ENCODE measurements around the gene BABAM2.
"Not testable (repeated sequence)": the region's sequence is repeated elsewhere in the genome, so short reads cannot be mapped to it uniquely, and the experiment has no call there.

Gene BABAM2

DNA sequence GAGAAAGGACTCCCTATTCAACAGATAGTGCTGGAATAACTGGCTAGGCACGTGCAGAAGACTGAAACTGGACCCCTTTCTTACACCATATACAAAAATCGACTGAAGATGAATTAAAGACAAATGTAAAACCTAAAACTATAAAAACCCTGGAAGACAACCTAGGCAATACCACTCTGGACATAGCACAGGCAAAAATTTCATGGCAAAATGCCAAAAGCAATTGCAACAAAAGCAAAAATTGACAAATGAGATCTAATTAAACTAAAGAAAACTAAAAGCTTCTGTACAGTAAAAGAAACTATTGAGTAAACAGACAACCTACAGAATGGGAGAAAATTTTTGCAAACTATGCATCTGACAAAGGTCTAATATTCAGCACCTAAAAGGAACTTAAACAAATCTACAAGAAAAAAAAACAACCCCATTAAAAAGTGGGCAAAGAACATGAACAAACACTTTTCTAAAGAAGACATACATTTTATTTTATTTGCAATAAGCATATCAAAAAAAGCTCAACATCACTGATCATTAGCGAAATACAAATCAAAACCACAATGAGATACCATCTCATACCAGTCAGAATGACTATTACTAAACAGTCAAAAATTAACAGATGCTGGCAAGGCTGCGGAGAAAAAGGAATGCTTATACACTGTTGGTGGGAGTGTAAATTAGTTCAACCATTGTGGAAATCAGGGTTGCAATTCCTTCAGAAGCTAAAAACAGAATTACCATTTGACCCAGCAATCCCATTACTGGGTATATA lies 8.5 kb upstream of the BABAM2 start:
- DNase-seq, result not testable (repeated sequence)

DNA sequence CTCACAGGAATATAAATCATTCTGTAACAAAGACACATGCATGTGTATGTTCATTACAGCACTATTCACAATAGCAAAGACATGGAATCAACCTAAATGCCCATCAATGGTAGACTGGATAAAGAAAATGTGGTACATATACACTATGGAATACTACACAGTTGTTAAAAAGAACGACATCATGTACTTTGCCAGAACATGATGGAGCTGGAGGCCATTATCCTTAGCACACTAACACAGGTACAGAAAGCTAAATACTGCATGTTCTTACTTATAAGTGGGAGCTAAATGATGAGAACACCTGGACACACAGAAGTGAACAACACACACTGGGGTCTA lies 8.0 kb upstream of the BABAM2 start:
- not testable (repeated sequence) for DNase-seq

DNA sequence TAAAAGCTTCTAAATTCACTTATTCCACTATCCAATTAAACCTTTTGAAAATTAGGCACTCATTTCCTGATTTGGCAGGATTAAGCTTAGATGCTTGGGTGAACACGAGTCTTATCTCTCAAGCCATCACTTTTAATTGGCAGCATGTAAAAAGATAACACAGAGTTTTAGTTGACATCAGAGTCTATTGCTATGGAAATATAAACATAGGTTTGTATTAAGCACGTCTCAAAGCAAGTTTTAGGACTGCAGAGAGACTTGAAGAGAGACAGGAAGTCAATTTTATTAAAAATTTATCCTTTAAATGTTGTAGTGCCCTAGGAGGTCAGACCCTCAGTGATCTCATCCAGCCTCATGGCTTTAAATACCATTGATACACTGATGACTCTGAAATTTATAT lies 5.9 kb upstream of the BABAM2 start:
- DNase-seq, result no peak

DNA sequence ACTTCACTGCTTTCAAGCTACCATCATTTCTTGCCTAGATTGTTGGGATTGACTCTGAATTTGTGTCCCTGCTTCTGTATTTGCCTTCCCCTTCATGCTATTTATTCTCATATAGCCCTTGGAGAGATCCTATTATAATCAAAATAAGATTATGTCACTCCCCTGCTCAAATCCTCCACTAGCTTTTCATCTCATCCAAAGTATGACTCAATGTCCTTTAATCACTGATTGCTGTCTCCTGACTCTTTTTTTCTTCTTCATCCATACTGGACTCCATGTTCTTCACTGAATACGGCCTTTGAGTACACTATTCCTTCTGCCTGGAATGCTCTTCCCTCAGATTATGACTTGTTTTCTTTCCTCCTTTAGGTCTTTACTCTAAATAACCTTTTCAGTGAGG lies 5.3 kb upstream of the BABAM2 start:
- DNase-seq, result no peak

DNA sequence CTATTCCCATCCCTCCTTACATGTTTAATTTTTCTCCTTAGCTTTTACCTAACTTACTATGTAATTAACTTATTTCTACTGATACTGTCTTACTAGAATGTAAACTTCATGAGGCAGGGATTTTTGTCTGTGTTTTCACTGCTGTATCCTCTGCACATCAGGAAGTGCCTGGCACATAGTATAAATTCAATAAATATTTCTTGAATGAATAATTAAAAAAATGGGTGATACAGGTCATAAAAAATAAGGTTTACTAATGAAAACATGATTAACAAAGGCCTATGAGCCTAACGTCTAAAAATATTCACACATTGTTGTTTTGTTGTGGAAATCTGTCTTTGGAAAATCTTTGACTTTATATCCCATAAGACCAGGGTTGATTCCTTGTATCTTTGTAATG lies 4.9 kb upstream of the BABAM2 start:
- no peak for DNase-seq

DNA sequence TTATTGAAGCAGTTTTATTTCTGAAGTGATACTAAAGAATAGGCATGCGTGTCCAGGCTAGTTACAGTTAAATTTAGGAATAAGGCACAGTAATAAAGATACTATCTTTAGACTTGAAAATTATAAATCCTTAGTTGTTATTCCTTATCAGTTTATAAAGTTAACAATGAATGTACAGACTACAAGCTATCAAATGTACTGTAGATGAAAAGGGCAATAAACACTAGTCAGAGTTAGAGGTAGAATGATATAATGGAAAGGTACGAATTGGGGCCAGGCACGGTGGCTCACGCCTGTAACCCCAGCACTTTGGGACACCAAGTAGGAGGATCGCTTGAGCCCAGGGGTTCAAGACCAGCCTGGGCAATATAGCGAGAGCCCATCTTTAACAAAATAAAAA lies 4.2 kb upstream of the BABAM2 start:
- DNase-seq, result no peak

DNA sequence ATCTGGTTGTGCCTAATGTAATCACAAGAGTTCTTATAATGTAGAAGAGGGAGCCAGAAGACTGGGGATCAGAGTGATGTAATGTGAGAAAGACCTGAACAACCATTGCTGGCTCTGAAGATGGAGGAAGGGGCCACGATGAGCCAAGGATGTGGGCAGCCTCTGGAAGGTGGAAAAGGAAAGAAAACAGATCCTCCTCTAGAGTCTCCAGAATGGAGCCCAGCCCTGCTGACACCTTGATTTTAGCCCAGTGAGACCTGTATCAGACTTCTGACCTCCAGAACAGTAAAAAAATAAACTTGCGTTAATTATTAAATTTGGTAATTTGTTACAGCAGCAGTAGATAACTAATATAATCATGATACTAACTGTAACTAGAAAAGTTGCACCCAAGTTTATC lies 3.4 kb upstream of the BABAM2 start:
- DNase-seq, result no peak

DNA sequence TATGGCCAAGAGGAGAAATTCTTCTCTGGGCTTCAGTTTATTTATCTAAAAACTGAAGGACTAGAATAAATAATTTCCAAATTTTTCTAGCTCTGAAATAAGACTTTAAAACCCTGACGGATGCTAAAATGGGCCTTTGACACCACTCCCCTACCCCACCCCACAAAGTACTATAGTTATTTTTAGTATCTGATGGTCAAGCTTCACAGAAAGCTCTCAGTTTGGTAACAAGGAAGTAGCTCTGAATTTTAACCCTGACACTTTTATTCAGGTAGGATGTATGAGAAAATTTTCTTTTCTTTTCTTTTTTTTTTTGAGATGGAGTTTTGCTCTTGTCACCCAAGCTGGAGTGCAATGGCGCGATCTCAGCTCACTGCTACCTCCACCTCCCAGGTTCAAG lies 2.7 kb upstream of the BABAM2 start:
- no peak for DNase-seq

DNA sequence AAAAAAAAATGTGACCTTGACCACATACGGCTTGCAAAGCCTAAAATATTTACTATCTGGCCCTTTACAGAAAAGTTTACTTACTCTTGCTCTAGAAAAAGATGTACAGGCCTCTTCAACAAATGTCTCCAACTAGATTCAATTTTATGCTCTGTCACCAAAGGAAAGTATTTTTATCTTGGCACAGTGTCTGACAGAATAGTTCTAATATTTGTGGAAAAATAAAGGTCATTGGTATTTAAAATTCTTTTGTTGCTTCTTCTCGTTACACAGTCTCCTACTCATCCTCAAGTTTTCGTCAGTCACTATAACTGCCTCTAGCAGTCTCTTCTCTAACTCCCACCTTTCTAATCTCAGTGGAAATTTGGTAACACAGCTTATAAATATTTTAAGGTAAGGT lies 1.7 kb upstream of the BABAM2 start:
- no peak for DNase-seq

DNA sequence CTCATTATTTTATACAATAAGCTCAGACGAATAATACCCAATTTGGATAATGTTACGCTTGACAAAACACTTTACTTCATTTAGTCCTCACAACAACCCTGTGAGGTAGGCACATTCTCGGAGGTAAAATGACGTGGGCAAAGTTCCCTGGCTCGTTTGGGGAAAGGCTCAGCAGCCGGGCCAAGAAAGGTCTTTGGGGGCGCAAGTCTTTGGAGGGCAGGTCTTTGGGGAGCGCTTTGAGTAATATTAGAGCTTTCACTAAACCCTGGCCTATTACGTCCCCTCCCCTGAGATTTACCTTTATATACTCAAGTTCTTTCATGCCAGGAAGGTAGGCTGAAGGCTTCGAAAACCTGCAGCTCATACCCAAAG lies 769 bp upstream of the BABAM2 start:
- DNase-seq, result no peak

DNA sequence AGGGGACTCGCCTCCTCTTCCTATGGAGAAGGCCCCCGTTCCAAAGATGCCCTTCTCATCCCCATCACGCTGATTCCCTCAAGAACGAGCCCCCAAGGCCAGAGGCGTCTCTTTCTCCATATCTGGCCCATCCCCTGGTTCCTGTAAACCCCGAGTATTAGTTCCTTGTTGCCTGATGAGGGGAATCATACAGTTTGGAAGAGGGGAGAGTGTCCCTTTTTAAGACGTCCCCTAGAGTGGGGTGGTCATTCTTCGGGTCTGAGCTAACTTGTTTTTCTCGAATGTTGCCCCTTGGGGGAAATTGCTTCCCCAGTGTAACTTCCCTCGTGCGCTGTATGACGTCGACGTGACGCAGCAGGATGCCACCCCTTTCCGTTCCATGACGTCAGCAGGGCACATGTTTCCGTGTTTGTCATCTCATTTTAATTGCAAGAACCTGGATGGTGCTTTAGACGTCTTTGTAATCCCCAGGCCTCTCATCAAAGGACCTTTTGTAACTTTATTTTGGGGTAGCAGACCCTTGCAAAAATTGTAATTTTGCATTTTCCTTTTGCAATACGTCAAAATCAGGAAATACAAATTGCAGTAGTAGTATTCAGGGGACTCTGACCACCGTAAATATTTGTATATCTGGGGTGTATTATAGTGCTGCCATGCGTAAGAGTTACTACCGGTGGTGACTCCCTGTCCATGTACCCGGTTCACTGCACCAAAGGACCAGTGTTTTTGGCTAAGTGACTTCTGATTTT lies 569 bp downstream of the BABAM2 start:
- DNase-seq, result peak; percentile 76

DNA sequence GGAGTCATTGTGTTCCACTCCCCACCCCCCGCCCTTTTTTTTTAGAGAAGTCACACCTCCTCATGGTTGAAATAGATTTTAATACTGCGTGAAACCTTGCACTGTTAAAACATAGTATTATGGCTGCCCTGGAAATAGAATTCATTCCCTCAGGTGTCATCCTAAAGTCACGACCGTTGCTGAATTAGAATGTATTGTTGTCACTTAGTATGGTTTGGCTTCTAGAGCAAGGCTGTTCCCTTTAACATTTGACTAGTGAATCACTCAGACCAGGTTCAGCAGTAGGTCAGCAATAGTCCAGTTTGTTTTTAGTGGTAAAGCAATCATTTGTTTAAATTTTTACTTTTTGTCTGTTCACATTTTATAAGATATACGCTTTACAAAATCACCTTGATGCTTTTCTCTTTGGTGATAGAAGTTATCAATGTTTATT lies 1.2 kb downstream of the BABAM2 start:
- no peak for DNase-seq

DNA sequence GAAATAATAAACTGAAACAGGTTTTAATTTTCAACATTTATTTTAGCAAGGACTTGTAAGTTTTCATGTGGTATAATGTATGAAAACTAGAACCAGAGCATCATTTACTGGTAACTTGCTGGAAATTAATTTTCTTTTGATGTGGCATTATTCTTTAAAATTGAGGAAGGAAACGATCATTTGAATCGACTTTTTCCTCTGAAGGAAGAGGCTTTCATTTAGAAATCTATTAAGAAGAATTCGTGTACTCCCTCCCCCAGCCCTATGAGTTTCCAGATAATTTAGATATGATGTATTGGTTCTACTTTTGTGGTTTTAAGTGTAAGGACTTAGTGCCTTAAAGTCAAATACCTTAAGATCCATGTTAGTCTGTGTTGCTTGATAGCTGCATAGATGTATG lies 2.5 kb downstream of the BABAM2 start:
- DNase-seq, result no peak

DNA sequence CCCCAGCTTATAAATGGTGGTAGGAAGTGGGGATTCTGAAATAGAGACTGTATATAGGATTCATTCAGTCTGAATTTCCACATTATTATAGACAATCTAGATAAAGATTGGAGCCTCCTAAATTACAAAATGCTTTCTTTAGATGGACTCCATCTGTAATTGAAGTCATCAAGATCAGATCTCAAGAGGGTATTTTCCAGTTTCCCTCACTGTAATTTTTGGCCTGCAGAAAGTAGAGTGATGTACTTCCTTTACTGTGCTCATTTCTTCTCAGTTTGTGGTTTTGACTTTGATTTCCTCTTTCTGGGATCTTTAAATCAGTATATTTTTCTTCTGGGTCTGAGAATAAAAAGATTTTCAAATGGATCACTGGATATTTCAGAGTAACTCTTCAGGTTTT lies 7.2 kb downstream of the BABAM2 start:
- DNase-seq, result no peak

DNA sequence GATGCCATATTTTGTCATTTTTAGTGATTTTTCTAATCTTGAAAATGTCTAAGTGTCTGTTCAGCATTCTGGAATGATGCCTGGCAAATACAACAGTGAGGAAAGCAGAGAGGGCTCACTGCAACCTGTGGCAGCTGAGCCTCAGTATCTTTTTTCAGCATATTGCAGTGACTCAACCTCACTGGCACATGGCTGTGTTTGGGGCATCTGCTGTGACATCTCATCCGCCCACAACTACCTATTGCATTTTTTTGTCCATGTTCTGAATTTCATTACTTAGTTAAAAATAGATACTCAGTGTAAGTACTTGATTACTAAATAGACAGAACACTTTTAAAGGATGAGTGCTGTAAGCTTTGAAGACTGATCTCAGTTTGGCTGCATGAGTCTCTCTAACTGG lies 10.7 kb downstream of the BABAM2 start:
- peak; percentile 25 for DNase-seq

DNA sequence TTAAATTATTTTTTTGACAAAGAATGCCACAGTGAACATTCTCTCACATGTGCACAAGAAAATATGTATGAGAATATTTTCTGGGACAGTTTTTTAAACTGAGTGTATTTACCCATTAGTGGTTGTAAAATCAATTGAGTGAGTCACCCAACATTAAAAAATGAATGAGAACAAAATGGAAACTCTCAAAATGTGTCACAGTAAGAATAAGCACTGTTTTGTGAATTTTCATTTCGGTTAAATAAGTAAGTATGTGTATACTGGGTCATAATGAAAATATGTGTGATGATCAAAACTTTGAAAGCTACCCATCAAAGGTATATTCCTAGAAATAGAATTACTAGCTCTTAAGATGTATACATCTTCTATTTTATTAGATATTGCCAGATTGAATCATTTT lies 11.6 kb downstream of the BABAM2 start:
- no peak for DNase-seq

DNA sequence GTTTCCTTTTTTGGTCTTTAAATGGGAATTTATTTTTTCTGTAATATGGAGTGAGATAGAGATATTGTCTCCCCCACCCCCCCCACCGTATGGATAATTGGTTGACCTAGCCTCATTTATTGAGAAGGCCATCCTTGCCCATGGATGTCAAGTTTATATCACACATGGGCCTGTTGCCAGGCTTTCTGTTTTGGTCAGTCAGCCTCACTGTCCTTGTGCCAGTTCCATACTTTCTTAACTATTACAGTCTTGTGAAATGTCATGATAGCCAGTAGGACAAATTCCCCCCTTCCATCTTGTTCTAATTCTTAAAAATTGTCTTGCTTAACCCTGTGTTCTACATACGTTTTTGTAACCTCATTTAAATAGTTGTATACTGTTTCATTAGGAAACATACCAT lies 12.5 kb downstream of the BABAM2 start:
- no peak for DNase-seq

DNA sequence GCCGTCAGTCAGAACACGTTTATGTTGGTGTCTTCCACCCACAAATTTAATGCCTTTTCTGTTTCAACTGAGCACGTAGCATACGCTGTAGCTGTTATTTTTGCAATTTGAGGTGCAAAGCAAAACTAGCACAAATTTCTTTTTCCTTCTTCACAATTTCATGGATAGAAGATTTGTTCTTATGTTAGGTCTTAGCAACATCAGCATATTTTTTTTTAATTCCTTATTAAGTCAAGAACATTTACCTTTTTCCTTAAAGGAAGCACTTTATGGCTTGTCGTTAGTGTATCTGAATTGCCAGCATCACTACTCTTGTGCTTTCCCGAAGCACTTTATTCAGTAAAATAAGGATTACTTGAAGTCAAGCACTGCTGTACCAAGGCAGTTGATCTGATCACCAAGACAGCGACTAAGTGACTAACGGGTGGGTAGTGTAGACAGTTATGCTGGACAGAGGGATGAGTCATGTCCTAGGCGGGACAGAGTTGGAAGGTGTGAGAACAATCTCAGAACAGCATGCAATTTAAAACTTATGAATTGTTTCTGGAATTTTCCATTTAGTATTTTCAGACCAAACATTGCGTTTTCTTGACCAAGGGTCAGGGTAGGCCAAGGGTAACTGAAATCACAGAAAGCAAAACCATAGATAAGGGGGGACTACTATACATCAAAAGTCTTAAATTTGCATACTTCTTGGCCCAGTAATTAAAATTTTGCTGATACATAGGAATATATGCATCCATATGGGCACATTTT lies 13.3 kb downstream of the BABAM2 start:
- DNase-seq, result no peak

DNA sequence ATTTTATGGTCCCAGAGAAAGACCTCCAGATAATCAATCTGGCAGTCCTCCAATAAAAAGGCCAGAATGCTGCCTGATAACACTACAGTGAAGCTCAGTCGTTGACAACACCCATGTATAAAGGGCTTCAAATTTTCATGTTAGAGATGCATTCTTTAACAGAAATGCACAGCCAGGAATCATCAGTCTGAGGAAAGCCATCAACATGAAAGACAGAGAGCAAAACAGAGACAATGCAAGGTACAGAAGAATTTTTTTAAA lies 13.8 kb downstream of the BABAM2 start:
- DNase-seq, result no peak

DNA sequence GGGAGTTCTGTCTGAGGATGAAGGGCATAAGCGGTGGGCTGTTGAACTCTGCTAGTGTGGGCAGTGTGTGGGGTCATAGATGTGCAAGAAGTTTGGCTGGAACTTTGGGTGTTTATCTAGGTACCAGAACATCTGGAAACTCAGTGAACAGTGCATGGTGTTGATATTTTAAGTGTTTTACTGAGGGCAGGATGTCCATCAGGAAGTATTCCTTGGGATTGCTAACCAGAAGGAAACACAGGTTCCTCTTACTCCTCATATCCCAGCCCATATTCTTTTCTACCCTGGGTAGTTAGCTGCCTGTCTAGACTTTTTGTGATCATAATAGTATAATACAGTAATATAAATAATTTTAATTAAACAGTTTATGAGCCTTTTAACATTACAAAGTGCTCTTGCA lies 15.5 kb downstream of the BABAM2 start:
- DNase-seq, result no peak

DNA sequence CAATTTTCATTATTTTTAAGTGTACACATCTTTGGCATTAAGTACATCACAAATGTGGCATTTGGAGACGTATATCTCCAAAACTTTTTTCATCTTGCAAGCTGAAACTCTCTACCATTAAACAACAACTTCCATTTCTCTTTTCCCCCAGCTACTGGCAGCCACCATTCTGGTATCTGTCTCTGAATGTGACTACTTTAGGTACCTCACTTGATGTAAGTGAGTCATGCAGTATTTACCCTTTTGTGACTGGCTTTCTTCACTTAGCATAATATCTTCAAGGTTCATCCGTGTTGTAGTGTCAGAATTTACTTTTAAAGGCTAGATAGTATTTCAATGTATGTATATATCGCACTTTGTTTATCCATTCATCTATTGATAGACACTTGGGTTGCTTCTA lies 17.0 kb downstream of the BABAM2 start:
- no peak for DNase-seq

DNA sequence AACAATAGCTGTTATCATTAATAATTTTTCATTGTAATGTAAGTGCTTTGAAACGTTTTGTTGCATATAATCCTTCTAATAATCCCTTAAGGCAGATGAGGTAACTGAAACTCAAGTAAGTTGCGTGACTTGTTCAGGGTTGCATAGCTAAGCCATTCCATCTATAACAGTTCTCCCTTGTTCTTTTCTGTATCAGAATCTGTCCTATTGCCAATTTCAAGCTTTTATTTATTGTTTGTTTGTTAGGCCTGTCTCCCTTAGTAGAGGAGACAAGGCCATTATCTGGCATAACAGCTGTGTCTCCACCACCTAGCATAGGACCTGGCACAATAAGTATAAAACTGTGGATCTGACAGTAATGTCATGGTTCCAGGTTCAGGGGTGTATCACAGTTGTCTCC lies 19.4 kb downstream of the BABAM2 start:
- no peak for DNase-seq

DNA sequence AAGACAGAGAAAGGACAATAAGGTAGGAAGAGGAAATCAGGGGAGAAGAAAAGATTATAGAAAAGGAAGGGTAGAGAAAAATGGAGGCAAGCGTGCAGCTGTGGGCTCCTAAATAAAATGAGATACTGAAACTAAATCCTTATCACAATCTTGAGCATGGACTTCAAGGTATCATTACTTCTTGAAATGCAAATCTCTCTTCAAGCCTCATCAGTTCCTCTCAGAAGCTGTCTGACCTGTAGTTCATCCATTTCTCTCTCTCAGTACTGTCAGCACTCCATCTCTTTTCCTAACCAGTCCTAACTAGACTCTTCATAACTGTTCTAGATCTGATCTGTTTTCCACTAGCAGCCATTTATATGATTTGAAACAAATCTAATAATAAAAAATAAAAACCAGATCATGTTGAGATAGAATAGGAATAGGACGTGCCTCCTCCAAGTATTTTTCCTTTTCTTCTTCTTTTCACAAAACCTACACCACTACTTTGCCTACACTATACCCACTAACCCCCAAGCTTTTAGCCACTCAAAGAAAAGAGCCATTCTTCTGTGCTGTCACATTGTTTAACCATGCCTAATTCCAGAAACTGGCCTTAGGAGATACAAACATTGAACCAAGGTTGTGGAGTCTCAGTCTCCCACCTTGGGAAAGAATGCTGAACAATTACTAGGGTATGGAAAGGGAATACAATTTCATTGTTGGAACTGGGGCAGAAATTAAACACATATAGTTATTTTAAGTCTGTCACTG lies 21.1 kb downstream of the BABAM2 start:
- no peak for DNase-seq

DNA sequence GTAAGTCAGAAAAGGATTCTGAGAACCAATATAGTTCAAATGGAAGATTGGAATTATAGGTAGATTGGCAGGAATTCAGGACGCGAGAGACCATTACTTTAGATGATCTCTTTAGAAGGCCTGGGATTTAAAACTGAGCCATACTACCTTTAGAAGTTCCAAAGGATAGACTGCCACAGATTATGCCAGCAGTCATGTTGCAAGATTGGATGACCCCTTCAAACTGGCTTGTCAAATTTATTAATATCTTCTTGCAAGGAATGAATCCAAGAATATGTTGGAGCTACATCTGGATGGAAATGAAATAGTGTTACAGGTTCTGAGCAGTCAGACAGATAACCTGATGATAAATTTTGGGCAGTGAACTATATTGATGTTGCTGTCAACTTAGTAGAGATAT lies 22.0 kb downstream of the BABAM2 start:
- no peak for DNase-seq

Data from stimulated activated CD4-positive, alpha-beta T cell treated with anti-CD3 and anti-CD28 coated beads, Interleukin-12 subunit alpha, Interleukin-12 subunit beta, amount 100 ng/mL, for 4 hours (primary cell).